Uterus (tissue), 4 donors: ENCODE measurements around the gene VWA7. TPM values are rescaled to one million over a fixed set of nuclear protein-coding genes. Genes with fewer than 3 reads are reported as not detected.
A peak's percentile ranks its signal among the peaks of the same experiment; 100 is the strongest.

Experiments
- DNase-seq, 2 donors: peaks; one replicate each; pipeline ENCODE4 v3.0.0-alpha.2; 2019 to 2020
- H3K27ac ChIP-seq, 2 donors: fragments of 200-600 bp; sonication (generic); 1 replicate in 1 of 2; 2 replicates in 1 of 2; pipeline ENCODE4 v1.5.1; 2016 to 2018
- H3K27me3 ChIP-seq, 2 donors: fragments of 200-600 bp; sonication (generic); one replicate each; pipeline ENCODE4 v1.5.1; 2018 to 2019; ENCODE audit warnings: control low read depth in 1 of 2
- H3K36me3 ChIP-seq, 2 donors: fragments of 200-600 bp; sonication (generic); one replicate each; pipeline ENCODE4 v1.5.1; 2019; ENCODE audit warnings: control low read depth in 1 of 2
- H3K4me1 ChIP-seq, 2 donors: fragments of 200-600 bp; sonication (generic); one replicate each; pipeline ENCODE4 v1.5.1; 2018 to 2019; ENCODE audit warnings: control low read depth in 1 of 2
- H3K4me3 ChIP-seq, 2 donors: fragments of 200-600 bp; sonication (generic); 1 replicate in 1 of 2; 2 replicates in 1 of 2; pipeline ENCODE4 v1.5.1; 2018 to 2019; ENCODE audit warnings: mild to moderate bottlenecking in 1 of 2
- H3K9me3 ChIP-seq, 2 donors: fragments of 200-600 bp; sonication (generic); one replicate each; pipeline ENCODE4 v1.5.1; 2019; ENCODE audit warnings: control low read depth in 1 of 2
- POLR2A ChIP-seq, 2 donors: fragments of 450-650 bp; IDR thresholded peaks; one replicate each; pipeline ENCODE4 v1.6.1; 2016; ENCODE audit warnings: antibody characterized with exemption in 2 of 2, mild to moderate bottlenecking in 1 of 2, moderate library complexity in 1 of 2
- intact Hi-C: fragments of 100-400 bp; cut with DNase I; formaldehyde crosslinking; loops from one replicate; pipeline ENCODE4 v1.15.1; 2023; ENCODE audit warnings: low total_unique reads
- total RNA-seq, 4 donors: library from RNA; depleted of rRNA in 3 of 4; stranded (reverse); fragments of >200 nt in 3 of 4; gene quantifications; one replicate each; pipeline versions ENCODE4 v1.1.0 to v1.2.4, GENCODE V29; 2014 to 2023
- TF ChIP-seq, protein P1 (sequence below), 4 experiments: fragments of 200-600 bp in 2 of 4; fragments of 450-650 bp in 2 of 4; sonication (generic) in 2 of 4; IDR thresholded peaks; one replicate each; pipeline ENCODE4 v1.5.1; 2016 to 2019; ENCODE audit warnings: antibody characterized with exemption in 4 of 4, mild to moderate bottlenecking in 2 of 4, moderate library complexity in 1 of 4
- donor health status: DM: yes; HTN: yes; CAD: no.

The VWA7 gene
- total RNA-seq, 4 donors from 2014 or later: 0.88 to 24.1 (median 3.1) TPM

DNA sequence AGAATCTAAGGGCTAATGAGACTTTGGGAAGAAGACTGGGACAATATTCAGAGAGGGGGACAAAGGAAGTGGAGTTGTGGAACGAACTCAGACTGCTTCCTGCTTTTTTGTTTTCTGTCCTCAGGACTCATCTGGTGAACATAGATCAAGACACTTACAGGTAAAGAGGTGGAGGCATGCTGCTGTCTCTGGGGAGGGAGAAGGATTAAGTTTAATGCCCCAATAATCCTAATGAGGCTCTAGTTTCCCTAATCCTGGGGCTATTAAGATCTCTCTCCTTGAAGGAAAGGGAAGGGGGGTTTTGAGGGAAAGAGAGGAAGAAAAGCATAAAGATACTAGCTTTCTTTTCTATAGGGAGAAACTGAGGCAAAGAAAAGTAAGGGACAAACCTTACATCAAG is 32.7 kb downstream of the VWA7 start:
- Histone ChIP-seq H3K4me3 (no peak overlapping the region), H3K4me1 (peaks cover 0 to 5% of the 10 kb centered on the region in 2 donors), H3K27me3 (no peaks in the 10 kb centered on the region), H3K9me3 (no peaks in the 10 kb centered on the region), H3K27ac (no peak overlapping the region), H3K36me3 (no peaks in the 10 kb centered on the region)
- DNase-seq: no peak
- TF ChIP-seq POLR2A (IDR thresholded peaks at IDR 0.05): no peak
- TF ChIP-seq, protein P1, sequence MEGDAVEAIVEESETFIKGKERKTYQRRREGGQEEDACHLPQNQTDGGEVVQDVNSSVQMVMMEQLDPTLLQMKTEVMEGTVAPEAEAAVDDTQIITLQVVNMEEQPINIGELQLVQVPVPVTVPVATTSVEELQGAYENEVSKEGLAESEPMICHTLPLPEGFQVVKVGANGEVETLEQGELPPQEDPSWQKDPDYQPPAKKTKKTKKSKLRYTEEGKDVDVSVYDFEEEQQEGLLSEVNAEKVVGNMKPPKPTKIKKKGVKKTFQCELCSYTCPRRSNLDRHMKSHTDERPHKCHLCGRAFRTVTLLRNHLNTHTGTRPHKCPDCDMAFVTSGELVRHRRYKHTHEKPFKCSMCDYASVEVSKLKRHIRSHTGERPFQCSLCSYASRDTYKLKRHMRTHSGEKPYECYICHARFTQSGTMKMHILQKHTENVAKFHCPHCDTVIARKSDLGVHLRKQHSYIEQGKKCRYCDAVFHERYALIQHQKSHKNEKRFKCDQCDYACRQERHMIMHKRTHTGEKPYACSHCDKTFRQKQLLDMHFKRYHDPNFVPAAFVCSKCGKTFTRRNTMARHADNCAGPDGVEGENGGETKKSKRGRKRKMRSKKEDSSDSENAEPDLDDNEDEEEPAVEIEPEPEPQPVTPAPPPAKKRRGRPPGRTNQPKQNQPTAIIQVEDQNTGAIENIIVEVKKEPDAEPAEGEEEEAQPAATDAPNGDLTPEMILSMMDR (IDR thresholded peaks at IDR 0.05): no peak
- intact Hi-C loops: no loop called here

DNA sequence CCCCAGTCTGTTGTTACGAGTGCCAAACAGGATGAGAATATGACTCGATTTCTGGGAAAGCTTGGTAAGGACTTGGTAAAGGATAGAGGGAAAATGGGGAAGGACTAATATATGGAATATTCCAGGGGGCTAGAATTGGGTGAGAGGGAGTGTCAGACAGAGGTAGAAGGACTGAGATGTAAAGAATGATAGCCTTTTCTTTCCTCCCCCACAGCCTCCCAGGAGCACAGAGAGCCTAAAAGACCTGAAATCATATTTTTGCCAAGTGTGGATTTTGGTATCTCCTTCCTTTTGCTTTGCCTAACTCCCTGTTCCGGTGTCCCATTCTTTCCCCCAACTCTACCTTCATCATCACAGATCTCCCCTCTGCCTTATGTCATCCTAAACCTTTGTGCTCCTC is 34.2 kb downstream of the VWA7 start:
- Histone ChIP-seq H3K9me3 (no peaks in the 10 kb centered on the region), H3K27ac (no peak overlapping the region), H3K4me3 (no peak overlapping the region), H3K4me1 (peaks cover 0 to 9% of the 10 kb centered on the region in 2 donors), H3K27me3 (no peaks in the 10 kb centered on the region), H3K36me3 (no peaks in the 10 kb centered on the region)
- intact Hi-C loops: no loop called here
- DNase-seq: no peak
- no peak for TF ChIP-seq POLR2A (IDR thresholded peaks at IDR 0.05)
- TF ChIP-seq, protein P1 (IDR thresholded peaks at IDR 0.05): no peak

DNA sequence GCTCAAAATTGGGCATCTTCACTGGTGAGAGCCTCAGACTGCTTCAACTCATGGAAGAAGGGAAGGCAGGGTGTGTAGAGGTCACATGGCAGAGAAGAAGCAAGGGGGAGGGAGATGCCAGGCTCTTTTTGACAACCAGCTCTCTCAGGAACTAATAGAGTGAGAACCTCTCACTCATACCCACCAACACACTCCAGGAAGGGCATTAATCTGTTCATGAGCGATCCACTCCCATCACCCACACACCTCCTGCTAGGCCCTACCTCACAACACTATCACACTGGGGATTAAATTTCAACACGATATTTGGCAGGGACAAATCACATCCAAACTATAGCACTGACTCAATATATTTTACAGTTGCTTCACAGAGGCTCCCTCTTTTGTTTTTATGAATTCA is 35.3 kb downstream of the VWA7 start:
- Histone ChIP-seq H3K4me3 (no peak overlapping the region), H3K27ac (no peak overlapping the region), H3K27me3 (no peaks in the 10 kb centered on the region), H3K9me3 (no peaks in the 10 kb centered on the region), H3K4me1 (peaks cover 0 to 11% of the 10 kb centered on the region in 2 donors), H3K36me3 (no peaks in the 10 kb centered on the region)
- TF ChIP-seq POLR2A (IDR thresholded peaks at IDR 0.05): no peak
- TF ChIP-seq, protein P1 (IDR thresholded peaks at IDR 0.05): no peak
- intact Hi-C loops: no loop called here
- no peak for DNase-seq

DNA sequence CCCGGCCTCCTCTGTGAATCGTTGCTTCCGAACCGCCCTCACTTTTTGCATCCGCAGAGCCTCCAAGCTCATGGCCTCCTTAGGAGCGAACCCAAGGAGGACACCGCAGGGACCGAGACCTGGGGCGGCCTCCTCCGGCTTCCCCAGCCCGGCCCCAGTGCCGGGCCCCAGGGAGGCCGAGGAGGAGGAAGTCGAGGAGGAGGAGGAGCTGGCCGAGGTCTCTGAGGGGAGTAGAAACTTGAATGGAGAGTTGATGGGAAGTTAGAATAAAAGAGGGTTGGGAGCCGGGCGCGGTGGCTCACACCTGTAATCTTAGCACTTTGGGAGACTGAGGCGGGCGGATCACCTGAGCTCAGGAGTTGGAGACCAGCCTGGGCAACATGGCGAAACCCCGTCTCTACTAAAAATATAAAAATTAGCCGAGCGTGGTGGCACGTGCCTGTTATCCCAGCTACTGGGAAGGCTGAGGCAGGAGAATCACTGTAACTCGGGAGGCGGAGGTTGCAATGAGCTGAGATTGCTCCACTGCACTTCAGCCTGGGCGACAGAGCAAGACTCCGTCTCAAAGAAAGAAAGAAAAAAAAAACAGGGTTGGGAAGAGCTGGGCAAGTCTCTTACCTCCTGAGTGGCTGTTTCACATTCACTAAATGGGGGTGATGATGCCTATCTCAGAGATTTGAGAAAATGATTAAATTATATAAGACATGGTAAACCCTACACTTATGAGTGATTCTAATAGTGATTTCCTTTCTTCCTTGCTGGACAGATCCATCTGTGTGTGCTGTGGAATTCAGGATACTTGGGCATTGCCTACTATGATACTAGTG is 36.5 kb downstream of the VWA7 start:
- H3K4me1 ChIP-seq: peaks cover 0 to 13% of the 10 kb centered on the region in 2 donors
- no peak for DNase-seq
- H3K36me3 ChIP-seq: no peaks in the 10 kb centered on the region
- peak overlapping the region; percentile 60 to 85 for H3K4me3 ChIP-seq
- intact Hi-C loops: no loop called here
- H3K27me3 ChIP-seq: no peaks in the 10 kb centered on the region
- H3K9me3 ChIP-seq: no peaks in the 10 kb centered on the region
- no peak for TF ChIP-seq POLR2A (IDR thresholded peaks at IDR 0.05)
- TF ChIP-seq, protein P1 (IDR thresholded peaks at IDR 0.05): no peak
- H3K27ac ChIP-seq: peak overlapping the region; percentile 71 to 80

DNA sequence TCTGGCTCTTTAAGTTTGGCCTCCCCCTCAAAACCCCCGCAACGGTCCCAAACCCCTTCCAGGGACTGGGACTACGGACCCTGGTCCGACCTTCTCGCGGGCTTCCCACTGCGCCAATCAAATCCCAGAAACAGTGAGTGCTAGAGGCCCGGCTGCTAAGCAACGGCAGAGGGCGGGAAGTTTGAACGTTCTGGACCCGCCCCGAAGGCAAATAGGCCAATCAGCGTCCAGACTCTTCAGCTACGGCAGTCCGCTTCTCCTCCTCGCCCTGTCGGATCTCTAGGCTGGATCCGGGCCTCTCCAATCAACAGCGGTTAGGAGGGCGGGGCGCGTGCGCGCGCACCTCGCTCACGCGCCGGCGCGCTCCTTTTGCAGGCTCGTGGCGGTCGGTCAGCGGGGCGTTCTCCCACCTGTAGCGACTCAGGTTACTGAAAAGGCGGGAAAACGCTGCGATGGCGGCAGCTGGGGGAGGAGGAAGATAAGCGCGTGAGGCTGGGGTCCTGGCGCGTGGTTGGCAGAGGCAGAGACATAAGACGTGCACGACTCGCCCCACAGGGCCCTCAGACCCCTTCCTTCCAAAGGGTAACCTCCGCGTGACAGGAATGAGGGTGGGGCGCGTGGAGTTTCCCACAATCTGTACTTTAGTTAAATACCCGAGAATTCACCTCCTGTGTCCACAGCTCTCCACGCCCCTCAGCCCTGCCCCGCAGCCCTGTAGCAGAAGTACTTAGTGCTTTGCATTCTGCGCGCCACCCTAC is 37.3 kb downstream of the VWA7 start, which contains the start of gene MSH5:
Gene MSH5, plus strand, starts transcription at position 367 of the 758 bp plus-strand sequence. CDS start 462 bp downstream, outside the sequence.
- Histone ChIP-seq H3K9me3 (no peaks in the 10 kb centered on the region), H3K27ac (peak within 1 kb of the TSS; percentile 71 to 80), H3K27me3 (no peaks in the 10 kb centered on the region), H3K36me3 (no peaks in the 10 kb centered on the region), H3K4me3 (peak within 1 kb of the TSS; percentile 60 to 85), H3K4me1 (peaks cover 0 to 14% of the 10 kb centered on the region in 2 donors)
- TF ChIP-seq POLR2A (IDR thresholded peaks at IDR 0.05): peak; percentile 66 to 72
- TF ChIP-seq, protein P1 (IDR thresholded peaks at IDR 0.05): no peak
- DNase-seq: peak; percentile 99
- intact Hi-C loops: loop anchor here (10.0 kb wide), 1 partner anchor 55 kb away; the partner anchor contains the start of gene VARS1
